Breast epithelium (tissue), 3 donors: ENCODE results near the gene BBS7.

Source experiments
- CTCF ChIP-seq, 3 donors: fragments of 450-650 bp; IDR thresholded peaks; one replicate each; pipeline ENCODE4 v1.5.1; 2016 to 2017; ENCODE audit warnings: antibody characterized with exemption in 3 of 3, mild to moderate bottlenecking in 3 of 3, moderate library complexity in 3 of 3
- POLR2A ChIP-seq: fragments of 450-650 bp; IDR thresholded peaks from one replicate; pipeline ENCODE4 v1.6.1; 2016; ENCODE audit warnings: antibody characterized with exemption, mild to moderate bottlenecking, moderate library complexity

GRCh38 chr4:121799867-121800501 is 70.3 kb downstream of the BBS7 start:
- TF ChIP-seq CTCF (IDR thresholded peaks at IDR 0.05) (no peak), POLR2A (no peak)
